ENCODE measurements around the gene AIMP1. TPM values are rescaled to one million over a fixed set of nuclear protein-coding genes. Genes with fewer than 3 reads are reported as not detected.
"Not testable (repeated sequence)": the region's sequence is repeated elsewhere in the genome, so short reads cannot be mapped to it uniquely, and the experiment has no call there.

The AIMP1 gene
- total RNA-seq, 1 donor from 2014 or later, result 37.4 TPM

DNA sequence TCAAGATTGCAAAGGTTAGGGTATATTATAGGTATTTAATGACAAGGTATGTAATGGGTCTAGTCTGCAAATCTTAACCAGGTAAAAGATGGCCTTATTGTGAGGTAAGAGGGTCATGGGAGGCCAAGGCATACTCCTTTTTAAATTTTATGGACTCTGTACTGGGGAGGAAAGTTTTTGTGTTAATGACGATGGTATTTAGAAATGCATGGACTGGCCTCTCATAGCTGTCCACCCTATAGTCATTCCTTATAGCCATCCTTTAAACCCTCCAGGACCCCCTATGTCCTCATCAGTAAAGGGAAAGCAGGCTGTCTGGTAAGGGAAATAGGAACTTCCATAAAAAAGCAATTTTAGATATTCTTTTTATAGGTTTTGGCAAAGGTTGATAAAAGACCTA, 1.5 kb downstream of the AIMP1 start:
- H3K9me3 Mint-ChIP-seq (ENCODE audit: low read depth), result no peaks in the 10 kb centered on the region
- no peak for DNase-seq (ENCODE audit: low spot score)
- H3K27me3 Mint-ChIP-seq (ENCODE audit: low read depth), result no peaks in the 10 kb centered on the region

DNA sequence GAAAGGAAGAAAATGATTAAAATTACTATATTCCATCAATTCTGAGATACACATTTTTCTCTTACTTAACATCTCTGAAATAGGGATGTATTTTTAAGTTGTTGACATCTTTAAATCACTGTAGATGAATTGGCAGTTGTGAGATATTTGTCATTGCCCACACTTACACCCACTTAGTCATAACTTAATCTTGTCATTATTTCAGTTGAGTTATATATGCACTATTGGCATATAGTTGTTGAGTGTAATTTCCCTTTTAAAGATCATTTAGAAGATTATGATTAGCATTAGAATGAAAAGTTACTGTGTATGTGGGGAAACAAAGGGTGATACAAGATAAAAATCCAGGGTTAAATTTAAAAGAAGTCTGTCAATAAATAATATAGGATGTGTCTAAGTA, 2.2 kb downstream of the AIMP1 start:
- no peaks in the 10 kb centered on the region for H3K9me3 Mint-ChIP-seq (ENCODE audit: low read depth)
- TF ChIP-seq, protein P1, sequence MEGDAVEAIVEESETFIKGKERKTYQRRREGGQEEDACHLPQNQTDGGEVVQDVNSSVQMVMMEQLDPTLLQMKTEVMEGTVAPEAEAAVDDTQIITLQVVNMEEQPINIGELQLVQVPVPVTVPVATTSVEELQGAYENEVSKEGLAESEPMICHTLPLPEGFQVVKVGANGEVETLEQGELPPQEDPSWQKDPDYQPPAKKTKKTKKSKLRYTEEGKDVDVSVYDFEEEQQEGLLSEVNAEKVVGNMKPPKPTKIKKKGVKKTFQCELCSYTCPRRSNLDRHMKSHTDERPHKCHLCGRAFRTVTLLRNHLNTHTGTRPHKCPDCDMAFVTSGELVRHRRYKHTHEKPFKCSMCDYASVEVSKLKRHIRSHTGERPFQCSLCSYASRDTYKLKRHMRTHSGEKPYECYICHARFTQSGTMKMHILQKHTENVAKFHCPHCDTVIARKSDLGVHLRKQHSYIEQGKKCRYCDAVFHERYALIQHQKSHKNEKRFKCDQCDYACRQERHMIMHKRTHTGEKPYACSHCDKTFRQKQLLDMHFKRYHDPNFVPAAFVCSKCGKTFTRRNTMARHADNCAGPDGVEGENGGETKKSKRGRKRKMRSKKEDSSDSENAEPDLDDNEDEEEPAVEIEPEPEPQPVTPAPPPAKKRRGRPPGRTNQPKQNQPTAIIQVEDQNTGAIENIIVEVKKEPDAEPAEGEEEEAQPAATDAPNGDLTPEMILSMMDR (IDR thresholded peaks at IDR 0.05), result no peak
- H3K36me3 Mint-ChIP-seq (ENCODE audit: low read depth), result peaks cover 5% of the 10 kb centered on the region
- H3K4me3 Mint-ChIP-seq (ENCODE audit: unreplicated experiment), result no peak overlapping the region
- DNase-seq (ENCODE audit: low spot score), result no peak
- no peaks in the 10 kb centered on the region for H3K27me3 Mint-ChIP-seq (ENCODE audit: low read depth)
- peaks cover 32% of the 10 kb centered on the region for H3K4me1 Mint-ChIP-seq (ENCODE audit: low read depth)
- H3K27ac Mint-ChIP-seq (ENCODE audit: unreplicated experiment), result no peak overlapping the region

More for the DNA sequence above, 1.5 kb downstream of the AIMP1 start:
- Mint-ChIP-seq H3K36me3 (ENCODE audit: low read depth) (peaks cover 5% of the 10 kb centered on the region), H3K4me3 (ENCODE audit: unreplicated experiment) (no peak overlapping the region), H3K27ac (ENCODE audit: unreplicated experiment) (no peak overlapping the region), H3K4me1 (ENCODE audit: low read depth) (peaks cover 32% of the 10 kb centered on the region)
- TF ChIP-seq, protein P1 (IDR thresholded peaks at IDR 0.05), result no peak

DNA sequence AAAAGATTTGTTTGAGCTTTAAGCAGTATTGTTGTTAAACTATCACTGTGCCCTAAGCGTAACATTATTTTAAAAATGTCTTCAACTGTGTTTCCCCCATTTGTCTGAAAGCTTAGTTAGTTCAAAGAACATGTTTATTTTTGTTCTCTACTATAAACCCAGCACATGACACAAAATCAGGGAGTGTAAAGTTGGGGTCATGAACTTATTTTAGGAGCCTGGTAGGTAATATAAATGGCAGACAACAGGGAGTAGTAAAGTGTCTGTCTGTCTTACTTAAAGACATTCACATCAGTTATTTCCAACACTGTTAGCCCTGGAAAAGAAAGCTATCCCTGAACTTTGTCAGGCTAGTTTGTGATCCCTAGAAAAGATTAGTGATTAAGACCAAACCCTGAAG, 3.9 kb downstream of the AIMP1 start:
- TF ChIP-seq, protein P1 (IDR thresholded peaks at IDR 0.05), result no peak
- Mint-ChIP-seq H3K27me3 (ENCODE audit: low read depth) (no peaks in the 10 kb centered on the region), H3K4me3 (ENCODE audit: unreplicated experiment) (no peak overlapping the region), H3K27ac (ENCODE audit: unreplicated experiment) (no peak overlapping the region), H3K4me1 (ENCODE audit: low read depth) (peaks cover 19% of the 10 kb centered on the region), H3K36me3 (ENCODE audit: low read depth) (peaks cover 5% of the 10 kb centered on the region), H3K9me3 (ENCODE audit: low read depth) (no peaks in the 10 kb centered on the region)
- no peak for DNase-seq (ENCODE audit: low spot score)

DNA sequence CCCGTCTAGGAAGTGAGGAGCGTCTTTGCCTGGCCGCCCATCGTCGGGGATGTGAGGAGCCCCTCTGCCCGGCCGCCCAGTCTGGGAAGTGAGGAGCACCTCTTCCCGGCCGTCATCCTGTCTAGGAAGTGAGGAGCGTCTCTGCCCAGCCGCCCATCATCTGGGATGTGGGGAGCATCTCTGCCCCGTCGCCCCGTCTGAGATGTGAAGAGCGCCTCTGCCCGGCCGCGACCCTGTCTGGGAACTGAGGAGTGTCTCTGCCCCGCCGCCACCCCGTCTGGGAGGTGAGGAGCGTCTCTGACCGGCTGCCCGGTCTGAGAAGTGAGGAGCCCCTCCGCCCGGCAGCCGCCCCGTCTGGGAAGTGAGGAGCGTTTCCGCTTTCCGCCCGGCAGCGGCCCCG, 4.8 kb downstream of the AIMP1 start:
- H3K27ac Mint-ChIP-seq (ENCODE audit: unreplicated experiment); H3K9me3 Mint-ChIP-seq (ENCODE audit: low read depth); H3K36me3 Mint-ChIP-seq (ENCODE audit: low read depth); H3K27me3 Mint-ChIP-seq (ENCODE audit: low read depth); H3K4me3 Mint-ChIP-seq (ENCODE audit: unreplicated experiment): not testable (repeated sequence)
- peak; percentile 85 for DNase-seq (ENCODE audit: low spot score)
- H3K4me1 Mint-ChIP-seq (ENCODE audit: low read depth), result peaks cover 16% of the 10 kb centered on the region

DNA sequence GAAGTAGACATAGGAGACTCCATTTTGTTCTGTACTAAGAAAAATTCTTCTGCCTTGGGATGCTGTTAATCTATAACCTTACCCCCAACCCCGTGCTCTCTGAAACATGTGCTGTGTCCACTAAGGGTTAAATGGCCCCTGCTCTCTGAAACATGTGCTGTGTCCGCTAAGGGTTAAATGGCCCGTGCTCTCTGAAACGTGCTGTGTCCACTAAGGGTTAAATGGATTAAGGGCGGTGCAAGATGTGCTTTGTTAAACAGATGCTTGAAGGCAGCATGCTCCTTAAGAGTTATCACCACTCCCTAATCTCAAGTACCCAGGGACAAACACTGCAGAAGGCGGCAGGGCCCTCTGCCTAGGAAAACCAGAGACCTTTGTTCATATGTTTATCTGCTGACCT, 5.5 kb downstream of the AIMP1 start:
- H3K4me3 Mint-ChIP-seq (ENCODE audit: unreplicated experiment); H3K27me3 Mint-ChIP-seq (ENCODE audit: low read depth); H3K27ac Mint-ChIP-seq (ENCODE audit: unreplicated experiment); H3K9me3 Mint-ChIP-seq (ENCODE audit: low read depth); DNase-seq (ENCODE audit: low spot score); H3K36me3 Mint-ChIP-seq (ENCODE audit: low read depth): not testable (repeated sequence)
- peaks cover 18% of the 10 kb centered on the region for H3K4me1 Mint-ChIP-seq (ENCODE audit: low read depth)

DNA sequence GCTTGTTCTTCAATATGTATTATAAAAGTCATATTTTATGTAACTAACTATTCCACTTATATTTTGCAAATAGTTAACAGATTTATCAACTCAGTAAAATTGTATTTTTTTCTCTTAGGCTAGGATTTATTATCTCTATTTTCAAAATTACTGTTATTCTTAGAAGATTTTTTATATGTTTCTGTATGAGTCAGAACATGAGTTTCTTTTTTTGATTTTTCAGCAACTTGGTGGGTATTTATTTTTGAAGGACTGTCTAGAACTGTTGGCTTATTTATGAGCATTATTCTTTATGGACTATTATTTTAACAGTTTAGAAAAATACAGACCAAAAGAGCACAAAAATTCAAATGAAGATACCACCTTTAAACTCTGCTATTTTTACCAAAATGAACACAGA, 6.8 kb downstream of the AIMP1 start:
- H3K4me1 Mint-ChIP-seq (ENCODE audit: low read depth), result peaks cover 18% of the 10 kb centered on the region
- peak overlapping the region; percentile 74 for H3K27ac Mint-ChIP-seq (ENCODE audit: unreplicated experiment)
- no peaks in the 10 kb centered on the region for H3K9me3 Mint-ChIP-seq (ENCODE audit: low read depth)
- H3K27me3 Mint-ChIP-seq (ENCODE audit: low read depth), result no peaks in the 10 kb centered on the region
- peaks cover 10% of the 10 kb centered on the region for H3K36me3 Mint-ChIP-seq (ENCODE audit: low read depth)
- TF ChIP-seq, protein P1 (IDR thresholded peaks at IDR 0.05), result no peak
- DNase-seq (ENCODE audit: low spot score), result no peak
- no peak overlapping the region for H3K4me3 Mint-ChIP-seq (ENCODE audit: unreplicated experiment)

All from chondrocyte (in vitro differentiated cells).